NB4 (cell line): ENCODE results near the gene GLRX3.
A peak's percentile ranks its signal among the peaks of the same experiment; 100 is the strongest.

ENCODE experiments used
- CTCF ChIP-seq: IDR thresholded peaks from one replicate; pipeline ENCODE4 v1.5.1; 2012; ENCODE audit warnings: low read depth, low read length
- MAX ChIP-seq: IDR thresholded peaks from 2 replicates; pipeline ENCODE4 v1.6.1; 2011; ENCODE audit warnings: low read depth, low read length
- MYC ChIP-seq: IDR thresholded peaks from 2 replicates; pipeline ENCODE4 v1.6.1; 2011; ENCODE audit warnings: low read depth, low read length
- POLR2A ChIP-seq: IDR thresholded peaks from 2 replicates; pipeline ENCODE4 v1.6.1; 2011; ENCODE audit warnings: mild to moderate bottlenecking; ENCODE audit not compliant: insufficient read length; ENCODE audit errors: extremely low read depth

- TF ChIP-seq CTCF = no peak
- TF ChIP-seq MYC = peak; percentile 61
- TF ChIP-seq MAX = peak; percentile 24; the same call in 1 of the 2 replicates
- TF ChIP-seq POLR2A = peak; percentile 63
Measured at GRCh38 chr10:130111113-130111851, 24.9 kb upstream of the GLRX3 start.
